K562 (cell line): Measurements from ENCODE around the gene SKIL.

Experiments
- BACH1 ChIP-seq: fragments of 200-800 bp; sonication (Bioruptor generic); IDR thresholded peaks from 2 replicates; pipeline ENCODE4 v1.6.1; 2016; ENCODE audit warnings: missing genetic modification characterization, missing compliant biosample characterization
- CBX3 ChIP-seq, 2 experiments: IDR thresholded peaks; 1 replicate in 1 of 2; 2 replicates in 1 of 2; pipeline ENCODE4 v1.6.1; 2012; ENCODE audit warnings: inconsistent platforms in 2 of 2, low read length in 2 of 2, borderline replicate concordance in 1 of 2, control low read depth in 1 of 2
- EGR1 ChIP-seq: fragments of 450-650 bp; conservative IDR thresholded peaks from 2 replicates; pipeline ENCODE4 v1.6.1; 2017; ENCODE audit warnings: mild to moderate bottlenecking
- HDAC2 ChIP-seq: fragments of 450-650 bp; IDR thresholded peaks from 2 replicates; pipeline ENCODE4 v1.6.1; 2016; ENCODE audit warnings: mild to moderate bottlenecking
- MYC ChIP-seq, 2 experiments: fragments of 250-450 bp in 1 of 2; sonication (Bioruptor Pico) in 1 of 2; IDR thresholded peaks; 2 replicates each; pipeline versions ENCODE4 v1.5.1 to v1.6.1; 2012 to 2021; ENCODE audit warnings: low read depth in 2 of 2, borderline replicate concordance in 1 of 2, improper control_type of control experiment in 1 of 2, low read length in 1 of 2, mild to moderate bottlenecking in 1 of 2, moderate library complexity in 1 of 2
- PHF8 ChIP-seq: fragments of 200-600 bp; sonication (generic); IDR thresholded peaks from 2 replicates; pipeline ENCODE4 v1.6.1; 2012; ENCODE audit warnings: mixed run types, mild to moderate bottlenecking, inconsistent platforms, low read length, moderate library complexity, borderline replicate concordance
- RAD21 ChIP-seq, 2 experiments: fragments of 250-450 bp in 1 of 2; fragments of 450-650 bp in 1 of 2; sonication (Bioruptor Pico) in 1 of 2; formaldehyde crosslinking in 1 of 2; IDR thresholded peaks in 1 of 2; conservative IDR thresholded peaks in 1 of 2; 2 replicates each; pipeline versions ENCODE4 v1.4.0 to v1.8.0; 2020 to 2022; ENCODE audit warnings: mild to moderate bottlenecking in 2 of 2, moderate library complexity in 1 of 2
- RFX5 ChIP-seq: IDR thresholded peaks from 2 replicates; pipeline ENCODE4 v1.6.1; 2011; ENCODE audit warnings: low read depth, mild to moderate bottlenecking, improper control_type of control experiment, low read length
- SMARCA5 ChIP-seq: fragments of 450-650 bp; IDR thresholded peaks from 2 replicates; pipeline ENCODE4 v1.6.1; 2016
- ZBTB17 ChIP-seq: fragments of 450-650 bp; formaldehyde crosslinking; IDR thresholded peaks from 2 replicates; pipeline ENCODE4 v1.4.0; 2020; ENCODE audit warnings: mild to moderate bottlenecking
- ZFX ChIP-seq: sonication (generic); formaldehyde crosslinking; IDR thresholded peaks from 2 replicates; pipeline ENCODE4 v1.8.0; 2022; ENCODE audit warnings: mild to moderate bottlenecking, missing genetic modification reagents, moderate library complexity
- ZNF408 ChIP-seq: fragments of 250-450 bp; sonication (Bioruptor Pico); IDR thresholded peaks from 2 replicates; pipeline ENCODE4 v1.4.0; 2020; ENCODE audit warnings: low read depth, mild to moderate bottlenecking, moderate library complexity

DNA sequence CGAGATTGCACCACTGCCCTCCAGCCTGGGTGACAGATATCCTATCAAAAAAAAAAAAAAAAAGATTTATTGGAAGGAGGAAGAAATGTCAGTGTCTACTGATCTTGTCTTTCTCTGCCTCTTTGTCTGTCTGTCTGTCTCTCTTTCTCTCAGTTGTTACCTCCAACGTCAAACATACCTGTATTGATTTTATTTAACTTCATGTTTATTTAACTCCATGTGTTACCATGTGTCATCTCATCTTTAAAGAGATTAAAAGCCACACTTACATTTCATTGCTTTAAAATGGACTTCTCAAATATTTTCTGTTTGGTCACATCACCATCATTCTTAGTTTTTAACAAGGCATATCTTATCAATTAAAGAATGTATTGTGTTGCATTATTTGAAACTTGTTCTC lies 70.6 kb downstream of the SKIL start:
- no peak for TF ChIP-seq PHF8
- TF ChIP-seq HDAC2, result no peak
- no peak for TF ChIP-seq ZBTB17 (CRISPR knock-in tag)
- no peak for TF ChIP-seq EGR1
- TF ChIP-seq CBX3 (IDR thresholded peaks at IDR 0.05; ENCODE audit: borderline replicate concordance in 1 of 2, low read length in 2 of 2), result no peak
- TF ChIP-seq MYC (IDR thresholded peaks at IDR 0.05; ENCODE audit: low read depth, low read length), result no peak
- TF ChIP-seq MYC (CRISPR knock-in tag; IDR thresholded peaks at IDR 0.05; ENCODE audit: borderline replicate concordance, low read depth), result no peak
- TF ChIP-seq SMARCA5, result no peak
- TF ChIP-seq ZNF408 (CRISPR knock-in tag), result no peak
- TF ChIP-seq RFX5, result no peak
- TF ChIP-seq ZFX (CRISPR knock-in tag), result no peak
- TF ChIP-seq BACH1 (tag), result no peak
- TF ChIP-seq RAD21 (CRISPR knock-in tag; conservative IDR thresholded peaks at IDR 0.05 in 1 of 2, IDR thresholded peaks at IDR 0.05 in 1 of 2), result no peak
